ENCODE measurements around the gene GDPGP1.
A peak's percentile ranks its signal among the peaks of the same experiment; 100 is the strongest.
"Not testable (repeated sequence)": the region's sequence is repeated elsewhere in the genome, so short reads cannot be mapped to it uniquely, and the experiment has no call there.

Gene GDPGP1

GRCh38 chr15:90227336-90227735 lies 6.7 kb upstream of the GDPGP1 start:
- no peak for DNase-seq

GRCh38 chr15:90227816-90228772 lies 5.9 kb upstream of the GDPGP1 start:
- DNase-seq: no peak

- no peak for DNase-seq
Measured at GRCh38 chr15:90228960-90229359, 5.0 kb upstream of the GDPGP1 start.

- DNase-seq: no peak
Measured at GRCh38 chr15:90230071-90230494, 3.9 kb upstream of the GDPGP1 start.

- no peak for DNase-seq
Measured at GRCh38 chr15:90230610-90231009, 3.4 kb upstream of the GDPGP1 start.

GRCh38 chr15:90231028-90232017 lies 2.7 kb upstream of the GDPGP1 start:
- DNase-seq: no peak

GRCh38 chr15:90232196-90232595 lies 1.8 kb upstream of the GDPGP1 start:
- DNase-seq: no peak

- no peak for DNase-seq
Measured at GRCh38 chr15:90232941-90233386, 1.0 kb upstream of the GDPGP1 start.

GRCh38 chr15:90233387-90234095 lies 468 bp upstream of the GDPGP1 start, which contains the start of gene CIB1:
CIB1 (minus strand) TSS chr15:90233941; CDS start chr15:90233885, 56 bp downstream.
- peak; percentile 97 for DNase-seq

- DNase-seq: peak; percentile 22
Measured at GRCh38 chr15:90239371-90239770, 5.4 kb downstream of the GDPGP1 start.

- no peak for DNase-seq
Measured at GRCh38 chr15:90240856-90241255, 6.8 kb downstream of the GDPGP1 start.

GRCh38 chr15:90241343-90242192 lies 7.6 kb downstream of the GDPGP1 start:
- no peak for DNase-seq

GRCh38 chr15:90243943-90244639 lies 10.1 kb downstream of the GDPGP1 start:
- DNase-seq: no peak

GRCh38 chr15:90248789-90249202 lies 14.8 kb downstream of the GDPGP1 start:
- DNase-seq: peak; percentile 35

GRCh38 chr15:90249203-90249863 lies 15.3 kb downstream of the GDPGP1 start, which contains the start of gene TTLL13:
TTLL13 (plus strand) TSS chr15:90249556; CDS start chr15:90250631, 1,075 bp downstream.
- DNase-seq: peak; percentile 95

- no peak for DNase-seq
Measured at GRCh38 chr15:90257776-90258175, 23.8 kb downstream of the GDPGP1 start.

GRCh38 chr15:90259524-90259923 lies 25.5 kb downstream of the GDPGP1 start:
- DNase-seq: no peak

- not testable (repeated sequence) for DNase-seq
Measured at GRCh38 chr15:90260731-90261130, 26.7 kb downstream of the GDPGP1 start.

GRCh38 chr15:90261811-90262210 lies 27.8 kb downstream of the GDPGP1 start:
- no peak for DNase-seq

- DNase-seq: no peak
Measured at GRCh38 chr15:90262426-90262825, 28.4 kb downstream of the GDPGP1 start.
